NB4 (cell line): Measurements from ENCODE around the gene ZNF552.
"Not testable (repeated sequence)": the region's sequence is repeated elsewhere in the genome, so short reads cannot be mapped to it uniquely, and the experiment has no call there.

Experiments
- CTCF ChIP-seq: IDR thresholded peaks from one replicate; pipeline ENCODE4 v1.5.1; 2012; ENCODE audit warnings: low read depth, low read length
- MYC ChIP-seq: IDR thresholded peaks from 2 replicates; pipeline ENCODE4 v1.6.1; 2011; ENCODE audit warnings: low read depth, low read length
- POLR2A ChIP-seq: IDR thresholded peaks from 2 replicates; pipeline ENCODE4 v1.6.1; 2011; ENCODE audit warnings: mild to moderate bottlenecking; ENCODE audit not compliant: insufficient read length; ENCODE audit errors: extremely low read depth
- TF ChIP-seq, protein P1 (sequence below): IDR thresholded peaks from 2 replicates; pipeline ENCODE4 v1.6.1; 2011; ENCODE audit warnings: low read depth, low read length

DNA sequence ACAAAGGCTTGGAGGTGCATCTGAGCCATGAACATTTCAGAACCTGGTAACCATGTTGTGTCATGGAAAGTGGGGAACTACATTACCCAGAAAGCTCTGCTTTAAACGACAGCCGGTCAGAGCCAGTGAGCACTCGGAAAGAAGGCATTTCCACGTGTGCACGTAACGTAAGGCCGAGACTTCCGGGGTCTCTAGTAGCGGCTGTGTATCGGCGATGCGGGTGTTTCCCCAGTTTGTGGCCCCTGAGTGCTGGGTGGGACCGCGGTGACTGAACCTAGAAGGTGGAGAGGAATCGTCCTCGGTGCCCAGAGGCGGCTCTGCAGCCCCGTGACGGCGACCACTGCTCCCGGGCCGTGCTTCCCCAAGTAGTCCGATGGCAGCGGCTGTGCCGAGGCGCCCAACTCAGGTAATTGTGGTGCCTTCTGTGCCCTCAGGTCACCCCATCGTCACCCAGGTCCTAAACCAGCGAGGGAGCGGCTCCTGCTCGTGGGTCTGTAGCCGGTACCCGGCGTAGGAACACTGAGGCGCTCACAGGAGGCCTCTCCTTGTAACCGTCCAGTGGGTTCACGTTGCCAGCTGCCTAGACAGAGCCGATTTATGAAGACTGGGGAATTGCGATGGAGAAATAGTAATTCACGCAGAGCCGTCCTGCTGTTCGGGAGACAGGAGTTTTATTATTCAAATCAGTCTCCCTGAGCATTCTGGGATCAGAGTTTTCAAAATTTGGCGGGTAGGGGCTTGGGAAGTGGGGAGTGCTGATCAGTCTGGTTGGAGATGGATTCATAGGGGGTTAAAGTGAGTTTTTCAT, 35.2 kb upstream of the ZNF552 start, which contains the start of gene ZNF587:
- not testable (repeated sequence) for TF ChIP-seq CTCF, POLR2A
- TF ChIP-seq, protein P1, sequence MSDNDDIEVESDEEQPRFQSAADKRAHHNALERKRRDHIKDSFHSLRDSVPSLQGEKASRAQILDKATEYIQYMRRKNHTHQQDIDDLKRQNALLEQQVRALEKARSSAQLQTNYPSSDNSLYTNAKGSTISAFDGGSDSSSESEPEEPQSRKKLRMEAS = peak; percentile 56
- TF ChIP-seq MYC = peak; percentile 43; the same call in 1 of the 2 replicates
